ENCODE data around the gene BTBD6.

BTBD6 gene

GRCh38 chr14:105224845-105225570 lies 23.3 kb upstream of the BTBD6 start:
- in situ Hi-C loops (cut with HindIII; ENCODE audit: low pct_unique_long_range_greater_than_20kb, low sequenced_read_pairs): no loop called here
- DNase-seq (ENCODE audit: low read depth in 1 of 2, low spot score in 1 of 2): peak in 1 of 2 experiments; percentile 35
- no peak for TF ChIP-seq JUND (IDR thresholded peaks at IDR 0.05; ENCODE audit: low read depth)

DNA sequence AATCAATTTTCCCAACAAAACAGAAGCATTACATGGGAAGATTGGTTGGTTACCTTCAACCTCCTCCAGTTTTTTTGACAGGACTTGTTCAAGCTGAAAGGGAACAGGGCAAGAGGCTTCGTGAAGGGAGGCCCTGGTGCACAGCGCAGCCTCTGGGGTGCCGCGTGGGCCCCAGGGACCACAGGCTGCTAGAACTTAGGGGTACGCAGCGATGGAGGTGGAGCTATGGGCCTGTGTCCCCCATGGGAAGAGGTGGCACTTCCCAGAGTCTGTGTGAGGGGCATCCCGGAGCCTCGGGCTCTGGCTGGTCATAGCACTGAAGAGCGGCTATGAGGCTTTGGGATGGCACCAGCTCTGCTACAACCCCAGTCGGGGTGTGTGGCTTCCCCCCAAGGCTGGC lies 22.1 kb upstream of the BTBD6 start:
- in situ Hi-C loops (cut with HindIII; ENCODE audit: low pct_unique_long_range_greater_than_20kb, low sequenced_read_pairs): no loop called here
- no peak for DNase-seq (ENCODE audit: low read depth in 1 of 2, low spot score in 1 of 2)
- TF ChIP-seq JUND (IDR thresholded peaks at IDR 0.05; ENCODE audit: low read depth): no peak

- in situ Hi-C loops (cut with HindIII; ENCODE audit: low pct_unique_long_range_greater_than_20kb, low sequenced_read_pairs): no loop called here
- no peak for TF ChIP-seq JUND (IDR thresholded peaks at IDR 0.05; ENCODE audit: low read depth)
Measured at GRCh38 chr14:105227346-105227745, 21.0 kb upstream of the BTBD6 start.

GRCh38 chr14:105228562-105228961 lies 19.8 kb upstream of the BTBD6 start:
- in situ Hi-C loops (cut with HindIII; ENCODE audit: low pct_unique_long_range_greater_than_20kb, low sequenced_read_pairs): no loop called here
- no peak for DNase-seq (ENCODE audit: low read depth in 1 of 2, low spot score in 1 of 2)

More at GRCh38 chr14:105227346-105227745, 21.0 kb upstream of the BTBD6 start:
- DNase-seq (ENCODE audit: low read depth in 1 of 2, low spot score in 1 of 2): no peak

DNA sequence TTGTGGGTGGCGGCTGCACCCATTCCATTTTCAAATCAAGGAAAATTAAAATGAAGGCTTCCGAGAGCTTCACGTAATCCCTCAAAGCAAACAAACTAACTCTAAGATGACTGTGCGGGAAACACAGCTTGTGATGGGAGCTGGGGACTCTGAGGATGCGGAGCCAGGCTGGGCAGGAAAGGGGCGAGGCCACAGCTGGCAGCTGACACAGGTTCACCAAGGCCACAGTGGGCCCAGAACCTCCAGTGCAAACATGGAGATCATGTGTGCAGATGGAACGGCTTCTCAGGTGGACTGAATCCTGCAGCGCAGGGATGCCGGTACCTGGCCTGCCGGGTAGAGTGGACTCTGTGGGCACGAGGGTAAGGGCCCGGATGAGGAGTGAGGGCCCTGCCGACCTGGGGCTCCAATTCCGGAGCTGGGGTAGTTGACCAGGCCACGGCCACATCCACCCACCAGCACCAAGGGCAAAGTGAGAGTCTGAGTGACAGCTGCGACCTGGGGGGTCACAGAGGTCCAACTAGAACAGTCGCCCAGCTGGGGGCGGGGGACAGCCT lies 19.2 kb upstream of the BTBD6 start:
- TF ChIP-seq JUND (IDR thresholded peaks at IDR 0.05; ENCODE audit: low read depth): no peak
- DNase-seq (ENCODE audit: low read depth in 1 of 2, low spot score in 1 of 2): no peak
- in situ Hi-C loops (cut with HindIII; ENCODE audit: low pct_unique_long_range_greater_than_20kb, low sequenced_read_pairs): no loop called here

More at GRCh38 chr14:105228562-105228961, 19.8 kb upstream of the BTBD6 start:
- no peak for TF ChIP-seq JUND (IDR thresholded peaks at IDR 0.05; ENCODE audit: low read depth)

DNA sequence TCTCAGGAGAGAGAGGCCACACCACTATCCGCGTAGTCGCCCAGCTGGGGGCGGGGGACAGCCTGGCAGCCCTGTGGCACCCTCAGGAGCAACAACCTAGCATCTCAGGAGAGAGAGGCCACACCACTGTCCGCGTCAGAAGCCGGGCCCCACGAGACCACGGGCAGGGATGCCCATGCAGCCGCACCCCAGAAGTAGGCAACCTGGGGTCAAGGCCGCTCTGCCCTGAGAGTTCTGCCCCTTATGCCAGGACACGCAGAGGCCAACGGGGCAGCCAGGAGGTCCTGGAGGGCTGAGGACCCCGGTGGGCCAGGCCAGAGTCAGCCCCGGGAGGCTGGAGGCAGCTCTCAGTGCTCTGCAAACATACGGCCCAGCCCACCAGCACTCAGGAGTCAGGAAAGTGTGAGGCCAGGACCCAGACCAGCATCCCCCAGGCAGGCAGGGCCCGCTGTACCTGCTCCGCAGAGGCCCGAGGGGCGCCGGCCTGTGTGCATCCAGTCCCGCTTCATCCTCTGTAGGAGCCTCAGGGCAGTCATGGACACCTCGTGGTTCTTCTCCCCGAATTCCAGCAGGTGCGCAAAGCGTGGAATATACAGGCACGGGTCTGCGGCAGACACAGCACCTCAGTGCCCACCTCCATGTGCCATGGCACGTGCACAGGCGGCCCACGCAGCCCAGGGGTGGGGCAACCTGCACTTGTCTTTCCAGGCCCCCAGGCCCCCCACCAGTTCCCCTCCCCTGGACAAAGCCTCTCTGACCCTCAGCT lies 7.3 kb upstream of the BTBD6 start:
- no peak for DNase-seq (ENCODE audit: low read depth in 1 of 2, low spot score in 1 of 2)
- TF ChIP-seq JUND (IDR thresholded peaks at IDR 0.05; ENCODE audit: low read depth): no peak
- in situ Hi-C loops (cut with HindIII; ENCODE audit: low pct_unique_long_range_greater_than_20kb, low sequenced_read_pairs): no loop called here

- no peak for TF ChIP-seq JUND (IDR thresholded peaks at IDR 0.05; ENCODE audit: low read depth)
- in situ Hi-C loops (cut with HindIII; ENCODE audit: low pct_unique_long_range_greater_than_20kb, low sequenced_read_pairs): no loop called here
- DNase-seq (ENCODE audit: low read depth in 1 of 2, low spot score in 1 of 2): no peak
Measured at GRCh38 chr14:105241641-105242040, 6.7 kb upstream of the BTBD6 start.

DNA sequence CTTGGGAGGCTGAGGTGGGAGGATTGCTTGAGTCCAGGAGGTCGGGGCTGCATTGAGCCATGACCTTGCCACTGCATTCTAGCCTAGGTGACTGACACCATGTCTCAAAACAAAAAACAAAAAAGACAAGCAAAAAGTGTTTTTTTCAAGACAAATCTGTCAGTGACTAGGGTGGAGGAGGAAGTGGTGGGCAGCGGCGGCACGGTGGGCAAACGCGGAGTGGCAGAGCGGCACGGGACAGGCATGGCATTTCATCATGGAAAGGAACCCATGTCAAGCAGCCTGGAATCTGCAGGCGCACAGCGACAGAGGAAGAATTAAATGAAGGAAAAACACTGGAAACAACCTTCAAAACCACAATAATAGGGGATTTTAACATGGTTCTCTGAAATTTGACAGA lies 4.0 kb upstream of the BTBD6 start:
- no peak for DNase-seq (ENCODE audit: low read depth in 1 of 2, low spot score in 1 of 2)
- TF ChIP-seq JUND (IDR thresholded peaks at IDR 0.05; ENCODE audit: low read depth): no peak
- in situ Hi-C loops (cut with HindIII; ENCODE audit: low pct_unique_long_range_greater_than_20kb, low sequenced_read_pairs): no loop called here

DNA sequence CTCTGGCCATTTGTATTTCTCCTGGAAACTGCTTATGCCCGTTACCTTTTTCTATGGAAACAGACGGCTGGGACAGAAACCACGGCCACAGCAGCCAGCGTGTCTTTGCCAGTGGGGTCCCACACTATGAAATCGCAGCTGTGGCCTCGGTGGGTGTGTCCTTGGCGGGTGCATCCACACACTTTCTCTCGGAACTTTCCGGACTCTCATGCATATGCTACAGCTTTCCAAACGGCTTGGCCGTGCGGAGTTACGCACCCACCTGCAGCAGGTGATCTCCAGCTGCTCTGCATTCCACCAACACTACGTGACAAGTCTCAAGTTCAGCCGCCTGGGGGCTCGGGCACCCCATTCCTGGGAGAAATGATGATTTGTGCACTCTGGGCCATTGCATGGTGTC lies 1.3 kb upstream of the BTBD6 start:
- TF ChIP-seq JUND (IDR thresholded peaks at IDR 0.05; ENCODE audit: low read depth): no peak
- in situ Hi-C loops (cut with HindIII; ENCODE audit: low pct_unique_long_range_greater_than_20kb, low sequenced_read_pairs): no loop called here
- no peak for DNase-seq (ENCODE audit: low read depth in 1 of 2, low spot score in 1 of 2)

- DNase-seq (ENCODE audit: low read depth in 1 of 2, low spot score in 1 of 2): no peak
- no peak for TF ChIP-seq JUND (IDR thresholded peaks at IDR 0.05; ENCODE audit: low read depth)
- in situ Hi-C loops (cut with HindIII; ENCODE audit: low pct_unique_long_range_greater_than_20kb, low sequenced_read_pairs): no loop called here
Measured at GRCh38 chr14:105247715-105248367, 492 bp upstream of the BTBD6 start.

DNA sequence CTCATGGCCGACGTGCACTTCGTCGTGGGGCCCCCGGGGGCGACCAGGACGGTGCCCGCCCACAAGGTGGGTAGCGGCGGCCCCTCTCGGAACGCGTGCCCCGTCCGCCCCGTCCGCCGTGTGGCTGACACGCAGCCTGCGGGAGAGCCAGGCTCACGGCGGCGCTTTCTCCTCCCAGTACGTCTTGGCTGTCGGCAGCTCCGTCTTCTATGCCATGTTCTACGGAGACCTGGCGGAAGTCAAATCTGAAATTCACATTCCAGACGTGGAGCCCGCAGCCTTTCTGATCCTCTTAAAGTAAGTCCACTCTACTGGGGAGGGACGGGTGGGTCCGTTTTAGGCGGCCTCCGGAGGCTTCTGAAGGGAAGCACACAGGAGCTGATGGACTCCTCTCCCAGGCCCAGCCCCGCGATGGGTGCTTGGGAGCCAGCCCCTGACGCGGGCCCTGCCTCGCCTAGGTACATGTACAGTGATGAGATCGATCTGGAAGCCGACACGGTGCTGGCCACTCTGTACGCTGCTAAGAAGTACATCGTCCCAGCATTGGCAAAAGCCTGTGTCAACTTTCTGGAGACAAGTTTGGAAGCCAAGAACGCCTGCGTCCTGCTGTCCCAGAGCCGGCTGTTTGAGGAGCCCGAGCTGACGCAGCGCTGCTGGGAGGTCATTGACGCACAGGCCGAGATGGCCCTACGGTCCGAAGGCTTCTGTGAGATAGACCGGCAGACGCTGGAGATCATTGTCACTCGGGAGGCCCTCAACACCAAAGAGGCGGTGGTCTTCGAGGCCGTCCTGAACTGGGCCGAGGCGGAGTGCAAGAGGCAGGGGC lies 1.1 kb downstream of the BTBD6 start:
- no peak for TF ChIP-seq JUND (IDR thresholded peaks at IDR 0.05; ENCODE audit: low read depth)
- in situ Hi-C loops (cut with HindIII; ENCODE audit: low pct_unique_long_range_greater_than_20kb, low sequenced_read_pairs): no loop called here
- peak in 1 of 2 experiments; percentile 9 for DNase-seq (ENCODE audit: low read depth in 1 of 2, low spot score in 1 of 2)

DNA sequence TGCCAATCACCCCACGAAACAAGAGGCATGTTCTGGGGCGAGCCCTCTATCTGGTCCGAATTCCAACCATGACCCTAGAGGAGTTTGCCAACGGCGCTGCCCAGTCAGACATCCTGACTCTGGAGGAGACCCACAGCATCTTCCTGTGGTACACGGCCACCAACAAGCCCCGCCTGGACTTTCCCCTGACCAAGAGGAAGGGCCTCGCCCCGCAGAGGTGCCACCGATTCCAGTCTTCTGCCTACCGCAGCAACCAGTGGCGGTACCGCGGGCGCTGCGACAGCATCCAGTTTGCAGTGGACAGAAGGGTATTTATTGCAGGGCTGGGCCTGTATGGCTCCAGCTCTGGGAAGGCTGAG lies 1.7 kb downstream of the BTBD6 start:
- no peak for DNase-seq (ENCODE audit: low read depth in 1 of 2, low spot score in 1 of 2)
- TF ChIP-seq JUND (IDR thresholded peaks at IDR 0.05; ENCODE audit: low read depth): no peak
- in situ Hi-C loops (cut with HindIII; ENCODE audit: low pct_unique_long_range_greater_than_20kb, low sequenced_read_pairs): no loop called here

Measured in T47D (cell line).